HG03439 (cell line): ENCODE results near the gene DCAF17.

Experiments
- ATAC-seq: cut with Tn5 transposase; IDR thresholded peaks from one replicate; pipeline ENCODE4 v1.9.1; 2021; ENCODE audit warnings: mild to moderate bottlenecking, moderate library complexity; ENCODE audit not compliant: unreplicated experiment

DCAF17 gene

GRCh38 chr2:171434013-171434989 is at the start of gene DCAF17:
Gene DCAF17 (plus strand): TSS chr2:171434226. CDS start chr2:171434578, 352 bp downstream.
- ATAC-seq, result peak; percentile 90

GRCh38 chr2:171386627-171387026 is 47.4 kb upstream of the DCAF17 start:
- ATAC-seq, result no peak

- no peak for ATAC-seq
Observed at GRCh38 chr2:171387052-171387451, 47.0 kb upstream of the DCAF17 start.

- ATAC-seq, result peak; percentile 44
Observed at GRCh38 chr2:171389325-171389724, 44.7 kb upstream of the DCAF17 start.

- peak; percentile 12 for ATAC-seq
Observed at GRCh38 chr2:171389780-171390179, 44.2 kb upstream of the DCAF17 start.

GRCh38 chr2:171390941-171391516 is 43.0 kb upstream of the DCAF17 start:
- ATAC-seq, result no peak

- no peak for ATAC-seq
Observed at GRCh38 chr2:171391532-171391931, 42.5 kb upstream of the DCAF17 start.

GRCh38 chr2:171393487-171393886 is 40.5 kb upstream of the DCAF17 start:
- ATAC-seq, result no peak

- ATAC-seq, result no peak
Observed at GRCh38 chr2:171394164-171394740, 39.8 kb upstream of the DCAF17 start.

GRCh38 chr2:171399292-171399691 is 34.7 kb upstream of the DCAF17 start:
- no peak for ATAC-seq

- no peak for ATAC-seq
Observed at GRCh38 chr2:171400395-171400794, 33.6 kb upstream of the DCAF17 start.

GRCh38 chr2:171401947-171402346 is 32.1 kb upstream of the DCAF17 start:
- no peak for ATAC-seq

- ATAC-seq, result no peak
Observed at GRCh38 chr2:171402906-171403580, 31.0 kb upstream of the DCAF17 start.

GRCh38 chr2:171404261-171404660 is 29.8 kb upstream of the DCAF17 start:
- no peak for ATAC-seq

- ATAC-seq, result no peak
Observed at GRCh38 chr2:171404719-171405118, 29.3 kb upstream of the DCAF17 start.

GRCh38 chr2:171405546-171405945 is 28.5 kb upstream of the DCAF17 start:
- no peak for ATAC-seq

- no peak for ATAC-seq
Observed at GRCh38 chr2:171406044-171406443, 28.0 kb upstream of the DCAF17 start.

GRCh38 chr2:171407030-171407675 is 26.9 kb upstream of the DCAF17 start:
- peak; percentile 49 for ATAC-seq

- ATAC-seq, result no peak
Observed at GRCh38 chr2:171407676-171408044, 26.4 kb upstream of the DCAF17 start.

- no peak for ATAC-seq
Observed at GRCh38 chr2:171409436-171409971, 24.5 kb upstream of the DCAF17 start.
